ENCODE measurements around the gene IFFO2.
"Not testable (repeated sequence)": the region's sequence is repeated elsewhere in the genome, so short reads cannot be mapped to it uniquely, and the experiment has no call there.

The IFFO2 gene

DNA sequence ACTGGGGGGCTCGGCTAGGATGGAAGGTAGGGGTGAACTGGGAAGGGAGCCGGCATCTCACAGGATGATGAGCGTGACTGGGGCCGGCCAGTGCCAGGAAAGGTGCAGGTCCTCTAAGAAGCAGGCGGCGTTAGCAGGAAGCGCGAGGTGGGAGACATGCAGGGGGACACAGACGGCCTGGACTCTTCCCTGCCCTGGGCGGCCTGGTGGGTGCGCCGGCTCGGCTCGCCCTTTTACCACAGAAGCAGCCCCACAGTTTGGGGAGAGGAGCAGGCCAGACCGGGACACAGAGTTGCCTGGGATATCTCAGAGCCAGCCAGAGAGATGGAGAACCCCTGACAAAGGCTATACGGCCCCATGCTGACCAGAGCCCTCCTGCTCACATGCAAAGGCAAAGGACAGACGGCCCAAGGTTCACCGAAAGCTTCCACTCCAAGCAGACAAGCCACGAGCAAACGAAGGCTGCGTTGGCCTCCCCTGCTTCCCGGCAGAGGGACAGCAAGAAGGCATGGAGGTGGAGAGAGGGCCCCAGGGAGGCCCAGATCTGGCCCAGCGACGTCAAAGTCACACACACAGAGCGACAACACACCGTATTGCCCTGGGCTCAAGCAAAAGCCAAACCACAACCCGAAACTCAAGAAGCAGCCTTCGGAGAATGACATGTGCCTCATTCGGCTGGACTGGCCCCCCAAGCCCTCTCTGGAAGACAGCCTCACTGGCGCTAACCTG, 39.2 kb downstream of the IFFO2 start:
- DNase-seq, result no peak

GRCh38 chr1:18915341-18915740, 41.1 kb downstream of the IFFO2 start:
- DNase-seq, result no peak

- no peak for DNase-seq
These were observed 43.2 kb downstream of the IFFO2 start for GRCh38 chr1:18913065-18913835.

- DNase-seq, result no peak
These were observed 43.9 kb downstream of the IFFO2 start for GRCh38 chr1:18912550-18912949.

GRCh38 chr1:18908911-18909771, 47.3 kb downstream of the IFFO2 start:
- DNase-seq, result no peak

DNA sequence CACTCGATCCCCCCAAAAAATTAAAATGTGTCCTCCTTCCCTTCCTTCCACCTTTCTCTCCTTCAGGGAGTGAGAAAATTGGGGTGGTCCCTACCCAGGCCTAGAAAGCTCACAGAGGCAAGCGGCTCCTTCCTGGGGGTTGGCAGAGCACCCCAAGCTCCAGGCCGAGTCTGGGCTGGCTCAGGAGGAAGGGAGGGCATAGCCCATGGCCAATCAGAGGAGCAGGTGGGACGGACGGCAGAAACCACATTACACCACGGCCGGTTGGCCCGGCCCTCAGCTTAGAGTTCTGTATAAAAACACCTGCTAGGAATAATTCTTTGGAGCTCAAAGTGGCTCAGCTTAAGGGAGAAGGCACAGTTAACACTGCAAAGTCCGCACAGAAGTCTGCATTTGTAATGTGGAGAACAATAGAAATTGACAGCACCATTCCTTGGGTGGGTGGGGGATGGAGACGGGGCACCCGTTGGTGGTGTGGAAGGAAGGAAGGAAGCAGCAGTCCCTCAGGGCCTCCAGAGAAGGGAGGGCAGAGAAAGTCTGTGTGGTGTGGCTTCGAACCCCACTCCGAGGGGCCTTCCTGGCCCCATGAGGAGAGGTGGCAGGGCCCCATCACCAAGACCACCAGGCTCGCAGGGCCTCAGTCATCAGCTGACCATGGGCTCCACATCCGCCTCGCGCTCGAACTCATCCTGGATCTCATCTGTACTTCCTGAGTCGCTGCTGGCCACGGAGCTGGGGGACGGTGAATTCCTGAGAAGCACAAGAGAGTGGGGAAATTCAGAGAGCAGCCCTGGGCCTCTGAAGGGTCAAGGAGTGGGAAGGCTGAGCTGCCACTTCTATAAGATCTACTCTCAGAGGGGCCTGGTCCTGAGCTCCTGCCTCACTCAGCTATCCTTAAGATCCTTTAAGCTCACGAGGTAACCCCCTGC, 48.3 kb downstream of the IFFO2 start:
- DNase-seq, result no peak

DNA sequence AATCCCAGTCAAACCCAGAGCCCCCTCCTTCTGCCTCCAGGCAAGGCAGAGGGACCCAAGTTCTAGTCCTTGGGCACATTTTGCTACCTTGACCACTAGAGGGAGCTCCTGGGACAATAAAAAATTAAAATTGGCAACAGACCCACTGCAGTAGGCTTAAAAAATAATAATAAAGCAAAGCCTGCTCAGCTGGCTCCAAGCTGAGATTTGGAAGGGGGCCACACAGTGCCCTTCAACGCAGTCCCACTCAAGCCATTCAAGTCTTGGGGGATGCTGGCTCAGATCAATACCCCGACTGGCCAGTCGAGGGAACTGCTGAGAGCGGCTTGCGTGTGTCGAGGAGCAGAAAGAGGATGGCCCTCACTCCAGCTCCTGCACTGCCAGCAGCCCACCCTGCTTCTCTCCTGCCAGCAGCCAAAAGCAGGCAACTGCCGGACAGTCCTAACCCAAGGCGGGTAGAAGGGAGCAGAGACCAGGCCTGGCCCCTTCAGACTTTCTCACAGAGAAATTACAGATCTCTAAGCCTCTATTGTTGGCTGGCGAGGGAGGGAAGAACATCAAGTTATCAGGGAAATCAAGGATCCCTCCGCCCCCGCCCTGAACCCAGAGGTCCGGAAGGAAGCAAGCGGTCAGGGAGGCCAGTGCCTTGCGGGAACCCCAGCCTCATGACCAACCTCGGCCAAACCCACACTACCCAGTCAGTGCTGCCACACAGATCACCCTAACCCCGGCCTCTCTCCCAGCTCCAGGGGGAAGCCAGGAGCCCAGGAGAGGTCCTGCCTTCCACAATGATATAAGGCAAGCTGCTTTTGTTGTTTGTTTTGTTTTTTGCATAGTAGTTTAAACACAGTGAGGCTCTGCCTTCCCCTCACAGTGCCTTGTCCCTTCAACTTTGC, 49.2 kb downstream of the IFFO2 start:
- no peak for DNase-seq

GRCh38 chr1:18903291-18903756, 53.2 kb downstream of the IFFO2 start:
- DNase-seq, result no peak

DNA sequence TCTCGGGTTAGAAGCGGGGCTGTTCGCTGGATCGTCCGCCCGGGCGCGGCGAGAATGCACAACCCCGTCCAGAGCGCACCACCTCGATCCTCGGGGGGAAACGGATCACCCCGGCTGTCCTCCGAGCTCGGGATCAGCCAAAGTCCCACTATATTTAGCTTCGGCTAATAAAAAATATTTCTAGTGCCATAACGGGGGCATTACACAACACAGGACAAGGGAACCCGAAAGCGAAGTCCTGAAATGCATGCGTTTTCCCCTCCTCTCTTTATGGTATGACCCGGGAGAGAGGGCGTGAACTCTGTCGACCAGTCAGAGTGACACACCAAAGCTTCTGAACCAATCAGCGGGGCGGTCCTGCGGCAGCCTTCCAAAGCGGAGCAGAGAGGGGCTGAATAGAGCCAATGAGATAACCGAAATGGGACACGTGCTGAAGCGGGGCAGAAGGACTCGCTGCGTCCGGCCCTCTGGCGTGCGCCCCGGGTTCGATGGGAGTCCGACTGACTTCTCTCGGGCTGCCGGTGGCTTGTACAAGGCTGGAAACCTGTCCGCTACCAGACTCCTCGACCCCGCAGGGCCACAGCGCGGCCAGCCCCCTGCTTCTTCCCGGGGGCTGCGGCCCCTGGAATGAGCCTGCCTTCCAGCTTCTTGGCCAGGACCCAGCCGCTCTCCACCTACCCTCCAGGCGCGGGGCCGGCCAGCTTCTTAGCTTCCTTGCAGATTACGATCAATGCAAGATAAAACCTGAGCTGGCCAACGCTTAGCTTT, 53.8 kb downstream of the IFFO2 start, which contains the start of gene ALDH4A1:
ALDH4A1 (minus strand) TSS at position 33 of the 768 bp plus-strand sequence; CDS start at position 1, 32 bp downstream.
- peak; percentile 82 for DNase-seq

DNA sequence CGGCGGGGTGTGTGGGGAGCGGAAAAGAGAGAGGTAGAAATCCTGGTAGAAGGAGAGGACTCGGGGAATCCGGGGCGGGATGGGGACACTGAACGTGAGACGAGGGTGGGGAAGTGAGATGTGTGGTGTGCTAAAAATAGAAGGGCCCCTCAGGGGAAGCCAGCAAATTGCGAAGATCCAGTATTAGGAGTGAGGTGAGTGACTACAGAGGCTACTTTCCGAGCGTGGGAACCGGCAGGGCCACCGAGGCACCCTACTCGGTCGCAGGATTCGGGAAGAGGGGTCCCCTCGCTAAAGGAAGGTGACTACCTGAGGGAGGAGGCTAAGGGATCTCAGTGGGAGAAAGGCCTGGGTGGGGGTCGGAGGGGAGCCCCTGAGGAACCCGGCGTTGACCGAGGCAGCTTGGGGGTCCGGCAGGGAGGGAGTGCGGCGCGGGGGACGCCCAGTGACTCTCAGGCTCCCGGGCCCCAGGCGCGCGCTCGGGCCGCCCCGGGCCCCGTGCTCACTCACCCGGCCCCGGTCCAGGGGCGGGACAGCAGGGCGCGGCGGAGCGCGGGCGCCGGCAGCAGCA, 54.4 kb downstream of the IFFO2 start:
- no peak for DNase-seq

DNA sequence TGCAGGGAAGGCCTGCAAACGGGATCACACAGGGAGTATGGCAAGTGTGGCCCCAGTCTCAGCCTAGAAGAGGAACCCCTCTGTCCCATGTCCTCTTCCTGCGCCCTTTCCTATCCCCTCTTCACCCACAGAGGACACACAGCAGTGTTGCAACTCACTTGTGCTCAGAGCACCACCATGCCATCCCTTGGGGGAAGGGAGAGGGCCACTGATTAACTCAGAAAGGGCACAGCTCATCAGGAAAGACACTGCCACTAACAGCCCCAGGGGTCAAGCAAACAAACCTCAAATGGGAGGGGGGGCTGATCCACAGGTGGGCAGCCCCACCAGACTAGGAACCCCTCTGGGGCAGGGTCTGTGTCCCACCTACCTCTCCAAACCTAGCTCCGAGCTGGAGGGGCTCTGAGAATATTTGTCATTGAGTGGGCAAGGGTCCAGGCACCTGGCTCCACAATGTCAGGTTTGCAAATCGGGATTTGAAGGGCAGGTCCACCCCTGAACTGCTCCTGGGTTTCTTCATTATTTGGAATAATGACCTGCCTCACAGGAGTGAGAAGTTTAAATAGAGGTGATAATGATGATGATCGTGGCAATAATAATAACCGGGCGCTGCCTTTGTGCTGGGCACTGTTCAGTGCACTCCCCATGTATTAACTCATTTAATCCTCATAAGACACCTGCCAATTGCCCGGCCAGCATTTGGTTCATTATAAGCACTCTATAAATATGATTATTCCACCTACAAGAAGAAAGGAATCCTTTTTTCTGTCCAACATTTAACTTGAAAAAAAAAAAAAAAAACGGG, 55.1 kb downstream of the IFFO2 start:
- no peak for DNase-seq

DNA sequence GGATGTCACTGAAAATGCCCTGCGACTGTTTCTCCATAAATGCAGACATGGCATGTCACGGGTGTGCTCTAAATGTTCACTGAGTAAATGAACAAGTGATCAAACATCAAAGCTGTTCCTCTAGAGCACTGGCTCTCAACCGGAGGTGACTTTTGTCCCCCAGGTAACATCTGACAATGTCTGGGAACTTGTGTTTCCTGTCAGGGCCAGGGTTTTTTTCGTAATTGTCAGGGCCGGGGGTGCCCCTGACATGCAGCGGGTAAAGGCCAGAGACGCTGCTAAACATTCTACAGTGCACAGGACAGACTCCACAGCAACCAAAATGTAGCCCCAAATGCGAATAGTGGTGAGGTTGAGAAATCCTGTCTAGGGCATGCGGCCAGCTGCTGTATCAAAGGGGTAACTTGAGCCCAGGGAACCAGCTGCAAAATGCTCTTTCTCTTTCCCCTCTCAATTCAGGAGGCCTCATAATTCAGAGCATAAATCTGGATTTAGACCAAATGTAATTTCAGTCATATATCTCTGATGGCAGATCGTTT, 56.1 kb downstream of the IFFO2 start:
- no peak for DNase-seq

GRCh38 chr1:18899363-18900049, 57.0 kb downstream of the IFFO2 start:
- DNase-seq, result no peak

DNA sequence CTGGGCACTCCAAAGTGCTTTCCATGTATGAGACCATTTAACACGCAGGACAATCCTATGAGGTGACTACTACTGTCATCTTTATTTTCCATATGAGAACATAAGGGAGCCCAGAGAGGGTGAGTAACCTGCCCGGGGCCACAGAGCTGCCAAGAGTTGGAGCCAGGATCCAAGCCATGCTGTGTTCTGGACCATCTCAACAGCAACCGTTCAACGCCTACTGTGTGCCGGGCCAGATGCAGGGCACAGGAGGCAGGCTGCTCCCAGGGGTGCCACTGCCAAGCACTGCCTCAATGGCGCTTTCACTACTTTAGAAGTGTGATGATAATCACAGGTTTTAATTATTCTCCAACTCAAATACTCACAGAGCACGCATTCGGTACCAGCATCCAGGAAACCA, 57.9 kb downstream of the IFFO2 start:
- DNase-seq, result no peak

DNA sequence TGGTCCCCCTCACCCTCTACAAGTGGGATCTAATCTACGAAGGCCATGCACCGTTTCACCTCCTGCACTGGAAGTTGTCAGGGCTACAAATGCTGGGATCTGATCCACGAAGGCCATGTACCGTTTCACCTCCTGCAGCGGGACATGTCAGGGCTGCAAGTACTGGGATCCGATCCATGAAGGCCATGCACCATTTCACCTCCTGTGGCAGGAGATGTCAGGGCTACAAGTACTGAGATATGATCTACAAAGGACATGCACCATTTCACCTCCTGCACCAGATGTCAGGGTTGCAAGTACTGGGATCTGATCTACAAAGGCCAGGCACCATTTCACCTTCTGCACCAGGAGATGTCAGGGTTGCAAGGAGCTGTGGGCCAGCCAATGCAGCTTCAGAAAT, 61.2 kb downstream of the IFFO2 start:
- no peak for DNase-seq

- no peak for DNase-seq
These were observed 63.4 kb downstream of the IFFO2 start for GRCh38 chr1:18893120-18893519.

- DNase-seq, result not testable (repeated sequence)
These were observed 64.6 kb downstream of the IFFO2 start for GRCh38 chr1:18891858-18892257.

DNA sequence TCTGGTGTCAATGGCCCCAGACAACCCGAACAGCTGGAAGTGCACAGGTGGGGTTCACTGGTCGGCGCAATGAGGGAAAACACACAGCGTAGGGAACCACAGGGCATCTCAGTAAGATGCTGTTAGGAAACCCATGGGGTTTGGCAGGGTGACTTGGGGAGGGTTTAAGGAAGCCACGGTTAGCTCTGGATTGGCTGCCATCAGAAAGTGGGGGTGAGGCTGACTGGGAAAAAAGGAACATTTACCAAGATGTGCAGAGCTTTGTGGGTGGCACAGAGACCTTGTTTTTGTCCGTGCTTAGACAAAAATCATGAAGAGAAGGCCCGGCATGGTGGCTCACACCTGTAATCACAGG, 65.1 kb downstream of the IFFO2 start:
- no peak for DNase-seq
